ENCODE results near the gene ELP1.

Gene ELP1

DNA sequence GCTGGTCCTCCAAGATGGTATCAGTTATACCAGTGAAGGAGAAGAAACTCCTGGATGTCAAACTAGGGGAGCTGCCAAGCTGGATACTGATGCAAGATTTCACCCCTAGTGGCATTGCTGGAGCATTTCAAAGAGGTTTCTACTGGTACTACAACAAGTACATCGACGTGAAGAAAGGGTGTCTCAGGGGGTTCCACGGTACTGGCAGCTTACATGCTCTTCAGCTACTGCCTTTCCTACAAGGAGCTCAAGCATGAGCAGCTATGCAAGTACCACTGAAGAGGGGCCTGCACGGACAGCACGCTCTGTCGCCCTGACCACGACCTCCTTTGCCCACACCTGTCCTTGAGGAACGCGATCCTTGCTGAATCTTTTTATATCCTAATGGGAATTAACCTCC is 97.6 kb downstream of the ELP1 start:
- no peak overlapping the region for H3K27ac ChIP-seq (ENCODE audit: low read length)
- no peak overlapping the region for H3K4me3 ChIP-seq (ENCODE audit: low read depth in 1 of 2, low read length in 2 of 2)
- no peaks in the 10 kb centered on the region for H3K36me3 ChIP-seq (ENCODE audit: control insufficient read depth in 1 of 2, insufficient read depth in 2 of 2, low read length in 2 of 2)
- H3K27me3 ChIP-seq (ENCODE audit: low read depth, low read length) = no peaks in the 10 kb centered on the region
- no peaks in the 10 kb centered on the region for H3K9me3 ChIP-seq (ENCODE audit: control insufficient read depth in 1 of 2, low read length in 2 of 2)
- no peaks in the 10 kb centered on the region for H3K4me1 ChIP-seq (ENCODE audit: control insufficient read depth in 1 of 2, insufficient read depth in 2 of 2, low read length in 2 of 2)

DNA sequence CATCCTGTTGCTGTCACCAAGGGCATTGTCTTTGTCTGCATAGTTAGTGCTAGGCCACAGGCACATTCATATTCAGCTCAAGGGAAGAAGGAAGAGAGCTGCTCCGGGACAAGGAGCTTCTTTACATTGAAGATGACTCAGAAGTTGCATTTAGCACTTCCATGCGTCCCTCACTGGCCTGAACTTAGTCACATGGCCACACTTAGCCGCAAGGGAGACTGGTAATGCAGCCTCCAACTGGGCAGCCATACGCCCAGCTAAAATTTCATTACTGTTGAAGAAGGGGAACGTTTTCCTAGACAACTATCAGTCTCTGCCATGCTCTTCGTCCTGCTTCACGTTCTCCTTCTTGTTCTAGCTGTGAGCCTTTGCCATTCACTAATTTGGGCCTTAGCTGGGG is 98.1 kb downstream of the ELP1 start:
- Histone ChIP-seq H3K27me3 (ENCODE audit: low read depth, low read length) (no peaks in the 10 kb centered on the region), H3K36me3 (ENCODE audit: control insufficient read depth in 1 of 2, insufficient read depth in 2 of 2, low read length in 2 of 2) (no peaks in the 10 kb centered on the region), H3K4me1 (ENCODE audit: control insufficient read depth in 1 of 2, insufficient read depth in 2 of 2, low read length in 2 of 2) (no peaks in the 10 kb centered on the region), H3K4me3 (ENCODE audit: low read depth in 1 of 2, low read length in 2 of 2) (no peak overlapping the region), H3K9me3 (ENCODE audit: control insufficient read depth in 1 of 2, low read length in 2 of 2) (no peaks in the 10 kb centered on the region), H3K27ac (ENCODE audit: low read length) (no peak overlapping the region)

DNA sequence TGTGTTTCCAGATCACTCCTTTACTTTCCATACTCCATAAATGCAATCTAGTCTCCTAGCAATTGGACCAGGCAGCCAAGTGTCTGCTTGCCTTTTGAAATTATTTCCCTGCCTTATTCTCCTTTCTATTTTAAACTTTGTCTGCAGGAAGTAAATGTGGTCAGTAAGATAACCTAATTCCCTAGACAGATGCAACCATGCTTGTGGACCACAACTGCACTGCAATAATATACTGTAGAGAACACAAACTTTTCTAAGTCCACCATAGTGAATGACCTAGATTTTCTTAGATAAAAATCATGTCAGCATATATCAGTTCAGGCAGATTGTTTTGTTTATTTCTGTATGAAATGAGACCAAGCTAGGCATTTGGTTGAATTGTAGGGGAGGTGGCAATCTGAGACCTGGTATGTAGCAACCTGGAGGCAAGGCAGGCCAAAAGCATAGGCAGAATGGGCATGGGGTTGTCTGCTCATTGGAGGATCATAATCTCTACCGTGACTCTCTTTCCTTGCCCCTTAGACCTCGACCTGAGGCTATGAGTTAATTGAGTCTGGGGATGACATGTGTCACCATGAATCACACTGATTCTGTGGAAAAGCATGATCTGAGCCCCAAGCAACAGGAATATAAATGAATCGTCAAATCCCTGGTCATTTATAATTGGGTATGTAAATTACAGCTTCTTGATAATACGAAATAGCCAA is 98.8 kb downstream of the ELP1 start:
- Histone ChIP-seq H3K27ac (ENCODE audit: low read length) (no peak overlapping the region), H3K36me3 (ENCODE audit: control insufficient read depth in 1 of 2, insufficient read depth in 2 of 2, low read length in 2 of 2) (no peaks in the 10 kb centered on the region), H3K9me3 (ENCODE audit: control insufficient read depth in 1 of 2, low read length in 2 of 2) (no peaks in the 10 kb centered on the region), H3K4me3 (ENCODE audit: low read depth in 1 of 2, low read length in 2 of 2) (no peak overlapping the region), H3K4me1 (ENCODE audit: control insufficient read depth in 1 of 2, insufficient read depth in 2 of 2, low read length in 2 of 2) (no peaks in the 10 kb centered on the region), H3K27me3 (ENCODE audit: low read depth, low read length) (no peaks in the 10 kb centered on the region)

DNA sequence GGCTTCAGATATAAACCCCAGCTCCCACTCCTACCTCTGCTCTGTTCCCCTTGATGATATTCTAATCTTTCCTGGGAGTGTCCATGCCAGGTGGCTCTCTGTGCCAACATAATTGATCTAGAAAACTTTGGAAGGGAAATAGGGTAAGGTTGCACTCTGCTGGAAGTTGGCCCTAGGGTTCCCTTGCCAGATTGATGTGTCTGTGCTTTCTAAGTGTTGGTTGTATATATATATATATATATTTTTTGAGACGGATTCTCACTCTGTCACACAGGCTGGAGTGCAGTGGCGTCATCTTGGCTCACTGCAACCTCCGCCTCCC is 101.8 kb downstream of the ELP1 start:
- no peak overlapping the region for H3K4me3 ChIP-seq (ENCODE audit: low read depth in 1 of 2, low read length in 2 of 2)
- no peaks in the 10 kb centered on the region for H3K27me3 ChIP-seq (ENCODE audit: low read depth, low read length)
- no peaks in the 10 kb centered on the region for H3K4me1 ChIP-seq (ENCODE audit: control insufficient read depth in 1 of 2, insufficient read depth in 2 of 2, low read length in 2 of 2)
- no peaks in the 10 kb centered on the region for H3K36me3 ChIP-seq (ENCODE audit: control insufficient read depth in 1 of 2, insufficient read depth in 2 of 2, low read length in 2 of 2)
- no peaks in the 10 kb centered on the region for H3K9me3 ChIP-seq (ENCODE audit: control insufficient read depth in 1 of 2, low read length in 2 of 2)
- H3K27ac ChIP-seq (ENCODE audit: low read length) = no peak overlapping the region

DNA sequence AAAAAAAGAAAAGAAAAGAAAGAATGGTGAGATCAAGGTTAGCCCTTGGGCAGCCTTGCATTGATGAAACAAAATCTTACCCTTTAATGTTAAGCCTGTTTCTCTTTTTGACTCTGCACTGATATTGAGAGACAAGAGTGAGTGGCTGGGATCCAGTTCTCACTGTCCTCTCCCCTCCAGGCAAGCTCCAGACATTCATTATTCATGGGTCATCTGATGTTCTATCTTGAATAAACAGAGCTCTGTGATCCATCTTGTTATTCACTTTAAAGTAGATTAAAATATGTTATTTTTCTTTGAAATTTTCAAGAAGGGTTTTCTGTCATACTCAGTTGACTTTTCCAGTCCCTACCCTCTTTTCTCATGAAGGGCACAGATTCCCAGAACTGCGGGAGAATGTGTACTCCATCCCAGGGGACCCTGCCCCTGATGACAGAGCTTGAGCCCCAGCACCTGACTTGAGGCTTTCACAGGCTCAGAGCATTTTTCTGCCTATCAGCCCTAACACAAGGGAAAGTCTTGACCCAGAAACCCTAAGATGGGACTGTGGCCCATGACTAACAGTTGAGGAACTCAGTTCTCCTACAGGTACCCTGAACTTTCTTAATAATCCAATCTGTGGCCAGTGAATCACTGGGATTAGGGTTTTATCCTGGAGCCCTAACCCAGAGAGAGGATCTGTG is 102.3 kb downstream of the ELP1 start:
- Histone ChIP-seq H3K9me3 (ENCODE audit: control insufficient read depth in 1 of 2, low read length in 2 of 2) (no peaks in the 10 kb centered on the region), H3K27ac (ENCODE audit: low read length) (no peak overlapping the region), H3K27me3 (ENCODE audit: low read depth, low read length) (no peaks in the 10 kb centered on the region)

DNA sequence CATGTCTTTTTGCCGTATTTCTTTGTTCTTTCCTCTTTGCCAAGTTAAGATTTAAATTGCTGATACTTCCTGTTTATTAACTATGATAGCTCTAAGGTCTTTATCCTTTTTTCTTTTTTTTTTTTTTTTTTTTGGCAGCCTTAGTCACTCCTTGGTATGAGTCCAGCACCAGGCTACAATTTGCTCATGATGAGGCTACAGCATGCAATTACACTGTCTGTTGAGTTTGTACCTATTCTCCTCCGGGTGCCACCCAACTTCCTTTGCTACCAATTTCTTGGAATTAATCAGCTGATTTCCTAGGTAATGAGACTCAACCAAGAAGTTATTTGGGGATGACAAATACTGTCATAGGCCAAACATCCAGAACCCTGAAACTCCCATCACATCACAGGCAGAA is 103.7 kb downstream of the ELP1 start:
- H3K36me3 ChIP-seq (ENCODE audit: control insufficient read depth in 1 of 2, insufficient read depth in 2 of 2, low read length in 2 of 2) = no peaks in the 10 kb centered on the region
- no peaks in the 10 kb centered on the region for H3K4me1 ChIP-seq (ENCODE audit: control insufficient read depth in 1 of 2, insufficient read depth in 2 of 2, low read length in 2 of 2)
- H3K27me3 ChIP-seq (ENCODE audit: low read depth, low read length) = no peaks in the 10 kb centered on the region
- H3K4me3 ChIP-seq (ENCODE audit: low read depth in 1 of 2, low read length in 2 of 2) = no peak overlapping the region
- H3K9me3 ChIP-seq (ENCODE audit: control insufficient read depth in 1 of 2, low read length in 2 of 2) = no peaks in the 10 kb centered on the region
- no peak overlapping the region for H3K27ac ChIP-seq (ENCODE audit: low read length)

More for the DNA sequence above, 102.3 kb downstream of the ELP1 start:
- Histone ChIP-seq H3K4me3 (ENCODE audit: low read depth in 1 of 2, low read length in 2 of 2) (no peak overlapping the region), H3K36me3 (ENCODE audit: control insufficient read depth in 1 of 2, insufficient read depth in 2 of 2, low read length in 2 of 2) (no peaks in the 10 kb centered on the region), H3K4me1 (ENCODE audit: control insufficient read depth in 1 of 2, insufficient read depth in 2 of 2, low read length in 2 of 2) (no peaks in the 10 kb centered on the region)

DNA sequence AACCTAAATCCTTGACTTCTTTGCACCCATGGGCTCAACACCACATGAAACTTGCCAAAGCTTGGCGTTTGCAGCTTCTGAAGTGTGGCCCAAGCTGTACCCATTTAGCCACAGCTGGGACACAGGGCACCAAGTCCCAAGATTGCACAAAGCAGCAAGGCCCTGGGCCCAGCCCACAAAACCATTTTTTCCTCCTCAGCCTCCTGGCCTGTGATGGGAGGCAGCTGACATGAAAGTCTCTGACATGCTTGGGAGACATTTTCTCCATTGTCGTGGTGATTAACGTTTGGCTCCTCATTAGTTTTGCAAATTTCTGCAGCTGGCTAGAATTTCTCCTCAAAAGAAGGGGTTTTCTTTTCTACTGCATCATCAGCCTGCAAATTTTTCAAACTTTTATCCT is 110.1 kb downstream of the ELP1 start:
- H3K9me3 ChIP-seq (ENCODE audit: control insufficient read depth in 1 of 2, low read length in 2 of 2) = peaks cover 0 to 6% of the 10 kb centered on the region in 2 donors
- H3K36me3 ChIP-seq (ENCODE audit: control insufficient read depth in 1 of 2, insufficient read depth in 2 of 2, low read length in 2 of 2) = no peaks in the 10 kb centered on the region
- H3K27me3 ChIP-seq (ENCODE audit: low read depth, low read length) = no peaks in the 10 kb centered on the region
- no peaks in the 10 kb centered on the region for H3K4me1 ChIP-seq (ENCODE audit: control insufficient read depth in 1 of 2, insufficient read depth in 2 of 2, low read length in 2 of 2)
- H3K27ac ChIP-seq (ENCODE audit: low read length) = no peak overlapping the region
- no peak overlapping the region for H3K4me3 ChIP-seq (ENCODE audit: low read depth in 1 of 2, low read length in 2 of 2)
